Breast epithelium (tissue), 3 donors: ENCODE results near the gene SLC38A10.

ENCODE experiments used
- POLR2A ChIP-seq: fragments of 450-650 bp; IDR thresholded peaks from one replicate; pipeline ENCODE4 v1.6.1; 2016; ENCODE audit warnings: antibody characterized with exemption, mild to moderate bottlenecking, moderate library complexity
- POLR2AphosphoS5 ChIP-seq, 3 donors: sonication (generic); formaldehyde crosslinking; IDR thresholded peaks; one replicate each; pipeline ENCODE4 v1.6.1; 2017; ENCODE audit warnings: antibody characterized with exemption in 3 of 3
- TF ChIP-seq, protein P1 (sequence below), 3 donors: fragments of 450-650 bp; IDR thresholded peaks; one replicate each; pipeline ENCODE4 v1.5.1; 2016 to 2017; ENCODE audit warnings: antibody characterized with exemption in 3 of 3, mild to moderate bottlenecking in 3 of 3, moderate library complexity in 3 of 3

- TF ChIP-seq, protein P1, sequence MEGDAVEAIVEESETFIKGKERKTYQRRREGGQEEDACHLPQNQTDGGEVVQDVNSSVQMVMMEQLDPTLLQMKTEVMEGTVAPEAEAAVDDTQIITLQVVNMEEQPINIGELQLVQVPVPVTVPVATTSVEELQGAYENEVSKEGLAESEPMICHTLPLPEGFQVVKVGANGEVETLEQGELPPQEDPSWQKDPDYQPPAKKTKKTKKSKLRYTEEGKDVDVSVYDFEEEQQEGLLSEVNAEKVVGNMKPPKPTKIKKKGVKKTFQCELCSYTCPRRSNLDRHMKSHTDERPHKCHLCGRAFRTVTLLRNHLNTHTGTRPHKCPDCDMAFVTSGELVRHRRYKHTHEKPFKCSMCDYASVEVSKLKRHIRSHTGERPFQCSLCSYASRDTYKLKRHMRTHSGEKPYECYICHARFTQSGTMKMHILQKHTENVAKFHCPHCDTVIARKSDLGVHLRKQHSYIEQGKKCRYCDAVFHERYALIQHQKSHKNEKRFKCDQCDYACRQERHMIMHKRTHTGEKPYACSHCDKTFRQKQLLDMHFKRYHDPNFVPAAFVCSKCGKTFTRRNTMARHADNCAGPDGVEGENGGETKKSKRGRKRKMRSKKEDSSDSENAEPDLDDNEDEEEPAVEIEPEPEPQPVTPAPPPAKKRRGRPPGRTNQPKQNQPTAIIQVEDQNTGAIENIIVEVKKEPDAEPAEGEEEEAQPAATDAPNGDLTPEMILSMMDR (IDR thresholded peaks at IDR 0.05): no peak
- TF ChIP-seq POLR2AphosphoS5 (IDR thresholded peaks at IDR 0.05): no peak
- no peak for TF ChIP-seq POLR2A
Measured at GRCh38 chr17:81218991-81219390, 76.1 kb downstream of the SLC38A10 start.
